GM23338 (cell line): ENCODE data around the gene TMA16. TPM values are rescaled to one million over a fixed set of nuclear protein-coding genes. Genes with fewer than 3 reads are reported as not detected.

Experiments
- ATAC-seq: fragments of 200-7000 bp; cut with Tn5 transposase; 3 replicates; pipeline ENCODE4 v1.9.1; 2020
- DNase-seq: peaks from one replicate; pipeline ENCODE4 v3.0.0-alpha.2; 2015; ENCODE audit warnings: low spot score
- H2AFZ ChIP-seq: fragments of 200-600 bp; sonication (generic); 2 replicates; pipeline ENCODE4 v1.8.0; 2016; ENCODE audit warnings: antibody characterized with exemption, mild to moderate bottlenecking, moderate library complexity
- H3F3A ChIP-seq: fragments of 200-600 bp; sonication (generic); replicated peaks from 2 replicates; pipeline ENCODE4 v1.8.0; 2017; ENCODE audit warnings: antibody characterized with exemption, mixed run types, low read depth
- H3K27ac ChIP-seq: fragments of 200-600 bp; sonication (generic); 2 replicates; pipeline ENCODE4 v1.6.1; 2016; ENCODE audit warnings: low read depth
- H3K27me3 ChIP-seq: fragments of 200-600 bp; sonication (generic); 2 replicates; pipeline ENCODE4 v1.8.0; 2016; ENCODE audit warnings: mild to moderate bottlenecking, mixed run types, moderate library complexity; ENCODE audit not compliant: insufficient read depth
- H3K36me3 ChIP-seq: fragments of 200-600 bp; sonication (generic); 2 replicates; pipeline ENCODE4 v1.8.0; 2016; ENCODE audit warnings: mild to moderate bottlenecking; ENCODE audit not compliant: insufficient read depth
- H3K4me1 ChIP-seq: fragments of 200-600 bp; sonication (generic); 2 replicates; pipeline ENCODE4 v1.8.0; 2016; ENCODE audit warnings: mild to moderate bottlenecking, moderate library complexity; ENCODE audit not compliant: insufficient read depth
- H3K4me2 ChIP-seq: fragments of 200-600 bp; sonication (generic); 2 replicates; pipeline ENCODE4 v1.7.1; 2017; ENCODE audit warnings: mixed run types
- H3K4me3 ChIP-seq: fragments of 200-600 bp; sonication (generic); 2 replicates; pipeline ENCODE4 v1.6.1; 2016; ENCODE audit warnings: mixed run types
- H3K79me2 ChIP-seq: fragments of 200-600 bp; sonication (generic); replicated peaks from 2 replicates; pipeline ENCODE4 v1.8.0; 2017; ENCODE audit warnings: mild to moderate bottlenecking; ENCODE audit not compliant: insufficient read depth
- H3K9me2 ChIP-seq: fragments of 200-600 bp; sonication (generic); 2 replicates; pipeline ENCODE4 v1.8.0; 2017; ENCODE audit not compliant: insufficient read depth
- H4K20me1 ChIP-seq: fragments of 200-600 bp; sonication (generic); replicated peaks from 2 replicates; pipeline ENCODE4 v1.8.0; 2017; ENCODE audit warnings: mild to moderate bottlenecking; ENCODE audit not compliant: insufficient read depth
- H3K27ac Mint-ChIP-seq: 2 replicates; pipeline ENCODE4 v1.8.0; 2020; ENCODE audit warnings: inconsistent platforms, mild to moderate bottlenecking, moderate library complexity, mixed read lengths
- H3K27me3 Mint-ChIP-seq: 3 replicates; pipeline ENCODE4 v1.8.0; 2022; ENCODE audit warnings: low read depth, mild to moderate bottlenecking, moderate library complexity, mixed read lengths, inconsistent platforms; ENCODE audit not compliant: insufficient read depth, poor library complexity
- H3K36me3 Mint-ChIP-seq: 3 replicates; pipeline ENCODE4 v1.8.0; 2021; ENCODE audit warnings: low read depth, mild to moderate bottlenecking, inconsistent platforms, moderate library complexity, mixed read lengths
- H3K4me1 Mint-ChIP-seq: 3 replicates; pipeline ENCODE4 v1.8.0; 2020; ENCODE audit warnings: mild to moderate bottlenecking, inconsistent platforms, mixed read lengths
- H3K4me3 Mint-ChIP-seq: 3 replicates; pipeline ENCODE4 v1.8.0; 2021; ENCODE audit warnings: moderate library complexity, mild to moderate bottlenecking, inconsistent platforms, mixed read lengths
- H3K9me3 Mint-ChIP-seq: 3 replicates; pipeline ENCODE4 v1.8.0; 2020; ENCODE audit warnings: moderate library complexity, mild to moderate bottlenecking, inconsistent platforms, mixed read lengths
- CREB1 ChIP-seq: fragments of 250-450 bp; sonication (Bioruptor Pico); IDR thresholded peaks from 2 replicates; pipeline ENCODE4 v1.5.0; 2020; ENCODE audit warnings: low read depth, mild to moderate bottlenecking, moderate library complexity
- EZH2 ChIP-seq: fragments of 200-600 bp; sonication (generic); IDR thresholded peaks from one replicate; pipeline ENCODE4 v1.8.0; 2017; ENCODE audit warnings: antibody characterized with exemption, mild to moderate bottlenecking, low read depth; ENCODE audit not compliant: unreplicated experiment
- EZH2phosphoT487 ChIP-seq: fragments of 200-600 bp; sonication (generic); IDR thresholded peaks from one replicate; pipeline ENCODE4 v1.8.1; 2018; ENCODE audit warnings: antibody characterized with exemption; ENCODE audit not compliant: unreplicated experiment
- JUNB ChIP-seq: IDR thresholded peaks from one replicate; pipeline ENCODE4 v1.6.1; 2016; ENCODE audit warnings: antibody characterized with exemption; ENCODE audit not compliant: unreplicated experiment
- NANOG ChIP-seq: IDR thresholded peaks from 2 replicates; pipeline ENCODE4 v1.6.1; 2016; ENCODE audit warnings: antibody characterized with exemption, borderline replicate concordance
- POLR2AphosphoS5 ChIP-seq: IDR thresholded peaks from 2 replicates; pipeline ENCODE4 v1.6.1; 2016; ENCODE audit warnings: antibody characterized with exemption, low read depth
- REST ChIP-seq: IDR thresholded peaks from one replicate; pipeline ENCODE4 v1.6.1; 2018; ENCODE audit warnings: antibody characterized with exemption; ENCODE audit not compliant: unreplicated experiment
- STAT1 ChIP-seq: IDR thresholded peaks from one replicate; pipeline ENCODE4 v1.6.1; 2016; ENCODE audit warnings: antibody characterized with exemption; ENCODE audit not compliant: unreplicated experiment
- ZNF114 ChIP-seq: fragments of 250-450 bp; sonication (Bioruptor Pico); IDR thresholded peaks from 2 replicates; pipeline ENCODE4 v1.5.0; 2020; ENCODE audit warnings: mild to moderate bottlenecking, moderate library complexity
- ZNF331 ChIP-seq: fragments of 250-450 bp; sonication (Bioruptor Pico); IDR thresholded peaks from 2 replicates; pipeline ENCODE4 v1.5.0; 2020; ENCODE audit warnings: low read depth, mild to moderate bottlenecking, moderate library complexity
- ZNF462 ChIP-seq: fragments of 250-450 bp; sonication (Bioruptor Pico); IDR thresholded peaks from 2 replicates; pipeline ENCODE4 v1.5.0; 2020; ENCODE audit warnings: mild to moderate bottlenecking, moderate library complexity
- polyA plus RNA-seq: library from polyadenylated mRNA; unstranded; fragments of >200 nt; fragmentation: Nextera tagmentation; extraction: Ambion mirVana; gene quantifications from 2 replicates; pipeline ENCODE4 v1.2.1, GENCODE V29; 2016
- total RNA-seq: library from RNA; depleted of rRNA; stranded (reverse); fragments of >200 nt; shearing (Covaris generic); gene quantifications from 2 replicates; pipeline ENCODE4 v1.2.3, GENCODE V29; 2014
- TF ChIP-seq, protein P1 (sequence below), 2 experiments: fragments of 200-600 bp in 1 of 2; sonication (generic) in 1 of 2; conservative IDR thresholded peaks; 2 replicates each; pipeline versions ENCODE4 v1.5.1 to v1.6.1; 2016 to 2017; ENCODE audit warnings: antibody characterized with exemption in 2 of 2, low read depth in 2 of 2, mild to moderate bottlenecking in 2 of 2, moderate library complexity in 1 of 2
- TF ChIP-seq, protein P2 (sequence below): IDR thresholded peaks from 2 replicates; pipeline ENCODE4 v1.6.1; 2016; ENCODE audit warnings: antibody characterized with exemption

TMA16 gene
- total and polyA plus RNA-seq, 2 experiments from 2014 or later: 46.4 to 96.1 TPM

- Mint-ChIP-seq H3K4me1 (peaks cover 2% of the 10 kb centered on the region; the same call in 2 of the 3 replicates), H3K27ac (no peak overlapping the region; the same call in 1 of the 2 replicates), H3K27me3 (no peaks in the 10 kb centered on the region), H3K4me3 (no peak overlapping the region), H3K36me3 (no peaks in the 10 kb centered on the region), H3K9me3 (no peaks in the 10 kb centered on the region)
- Histone ChIP-seq H3K36me3 (no peaks in the 10 kb centered on the region), H2AFZ (peak overlapping the region; percentile 45; the same call in 1 of the 2 replicates), H3K4me2 (no peak overlapping the region), H3K9me2 (no peaks in the 10 kb centered on the region), H3K27ac (no peak overlapping the region), H3K4me3 (no peak overlapping the region), H3K79me2 (no peaks in the 10 kb centered on the region), H4K20me1 (no peaks in the 10 kb centered on the region), H3F3A (no peaks in the 10 kb centered on the region), H3K27me3 (no peaks in the 10 kb centered on the region), H3K4me1 (no peaks in the 10 kb centered on the region)
- TF ChIP-seq REST (no peak), JUNB (no peak), EZH2phosphoT487 (no peak), STAT1 (no peak), CREB1 (CRISPR knock-in tag) (no peak), NANOG (no peak), EZH2 (no peak), ZNF331 (CRISPR knock-in tag) (no peak), POLR2AphosphoS5 (no peak), ZNF462 (no peak), ZNF114 (CRISPR knock-in tag) (no peak)
- TF ChIP-seq, protein P1, sequence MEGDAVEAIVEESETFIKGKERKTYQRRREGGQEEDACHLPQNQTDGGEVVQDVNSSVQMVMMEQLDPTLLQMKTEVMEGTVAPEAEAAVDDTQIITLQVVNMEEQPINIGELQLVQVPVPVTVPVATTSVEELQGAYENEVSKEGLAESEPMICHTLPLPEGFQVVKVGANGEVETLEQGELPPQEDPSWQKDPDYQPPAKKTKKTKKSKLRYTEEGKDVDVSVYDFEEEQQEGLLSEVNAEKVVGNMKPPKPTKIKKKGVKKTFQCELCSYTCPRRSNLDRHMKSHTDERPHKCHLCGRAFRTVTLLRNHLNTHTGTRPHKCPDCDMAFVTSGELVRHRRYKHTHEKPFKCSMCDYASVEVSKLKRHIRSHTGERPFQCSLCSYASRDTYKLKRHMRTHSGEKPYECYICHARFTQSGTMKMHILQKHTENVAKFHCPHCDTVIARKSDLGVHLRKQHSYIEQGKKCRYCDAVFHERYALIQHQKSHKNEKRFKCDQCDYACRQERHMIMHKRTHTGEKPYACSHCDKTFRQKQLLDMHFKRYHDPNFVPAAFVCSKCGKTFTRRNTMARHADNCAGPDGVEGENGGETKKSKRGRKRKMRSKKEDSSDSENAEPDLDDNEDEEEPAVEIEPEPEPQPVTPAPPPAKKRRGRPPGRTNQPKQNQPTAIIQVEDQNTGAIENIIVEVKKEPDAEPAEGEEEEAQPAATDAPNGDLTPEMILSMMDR (conservative IDR thresholded peaks at IDR 0.05; ENCODE audit: low read depth in 2 of 2): no peak
- TF ChIP-seq, protein P2, sequence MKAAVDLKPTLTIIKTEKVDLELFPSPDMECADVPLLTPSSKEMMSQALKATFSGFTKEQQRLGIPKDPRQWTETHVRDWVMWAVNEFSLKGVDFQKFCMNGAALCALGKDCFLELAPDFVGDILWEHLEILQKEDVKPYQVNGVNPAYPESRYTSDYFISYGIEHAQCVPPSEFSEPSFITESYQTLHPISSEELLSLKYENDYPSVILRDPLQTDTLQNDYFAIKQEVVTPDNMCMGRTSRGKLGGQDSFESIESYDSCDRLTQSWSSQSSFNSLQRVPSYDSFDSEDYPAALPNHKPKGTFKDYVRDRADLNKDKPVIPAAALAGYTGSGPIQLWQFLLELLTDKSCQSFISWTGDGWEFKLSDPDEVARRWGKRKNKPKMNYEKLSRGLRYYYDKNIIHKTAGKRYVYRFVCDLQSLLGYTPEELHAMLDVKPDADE: no peak
- DNase-seq (no peak), ATAC-seq (no peak)
Measured at GRCh38 chr4:163486321-163486720, 8.2 kb upstream of the TMA16 start.
